DND-41 (cell line): ENCODE data around the gene EEF2K.
"Not testable (repeated sequence)": the region's sequence is repeated elsewhere in the genome, so short reads cannot be mapped to it uniquely, and the experiment has no call there.

ENCODE experiments used
- ATAC-seq: fragments of 200-7000 bp; cut with Tn5 transposase; 3 replicates; pipeline ENCODE4 v1.9.1; 2021; ENCODE audit warnings: low read depth; ENCODE audit not compliant: insufficient read depth
- DNase-seq: peaks from one replicate; pipeline ENCODE4 v3.0.0-alpha.2; 2020
- H2AFZ ChIP-seq: 2 replicates; pipeline ENCODE4 v1.6.0; 2012; ENCODE audit warnings: low read depth, low read length
- H3K27ac ChIP-seq: 2 replicates; pipeline ENCODE4 v1.5.1; 2012; ENCODE audit warnings: low read length, inconsistent platforms
- H3K27me3 ChIP-seq: fragments of 200-600 bp; sonication (generic); 2 replicates; pipeline ENCODE4 v1.6.0; 2012; ENCODE audit warnings: low read length, mild to moderate bottlenecking, inconsistent platforms; ENCODE audit not compliant: insufficient read depth, poor library complexity
- H3K36me3 ChIP-seq: 2 replicates; pipeline ENCODE4 v1.5.1; 2012; ENCODE audit warnings: low read length, inconsistent platforms; ENCODE audit not compliant: insufficient read depth
- H3K4me1 ChIP-seq: 2 replicates; pipeline ENCODE4 v1.5.1; 2012; ENCODE audit warnings: mild to moderate bottlenecking, low read length; ENCODE audit not compliant: insufficient read depth
- H3K4me2 ChIP-seq: 2 replicates; pipeline ENCODE4 v1.6.0; 2012; ENCODE audit warnings: mild to moderate bottlenecking, moderate library complexity, low read length, inconsistent platforms; ENCODE audit not compliant: insufficient read depth
- H3K4me3 ChIP-seq, 2 experiments: fragments of 200-600 bp in 1 of 2; shearing (Covaris generic) in 1 of 2; 2 replicates each; pipeline ENCODE4 v1.5.1; 2012 to 2016; ENCODE audit warnings: inconsistent platforms in 2 of 2, low read length in 2 of 2, mild to moderate bottlenecking in 2 of 2, low read depth in 1 of 2, moderate library complexity in 1 of 2
- H3K79me2 ChIP-seq: 2 replicates; pipeline ENCODE4 v1.6.0; 2012; ENCODE audit warnings: low read length, inconsistent platforms; ENCODE audit not compliant: insufficient read depth
- H3K9ac ChIP-seq: 2 replicates; pipeline ENCODE4 v1.6.0; 2012; ENCODE audit warnings: low read depth, mild to moderate bottlenecking, inconsistent platforms, low read length, moderate library complexity
- H3K9me3 ChIP-seq: 2 replicates; pipeline ENCODE4 v1.5.1; 2012; ENCODE audit warnings: low read length, moderate library complexity, mild to moderate bottlenecking, inconsistent platforms; ENCODE audit not compliant: insufficient read depth, severe bottlenecking
- H4K20me1 ChIP-seq: 2 replicates; pipeline ENCODE4 v1.6.0; 2012; ENCODE audit warnings: low read length; ENCODE audit not compliant: insufficient read depth
- EZH2 ChIP-seq: IDR thresholded peaks from 3 replicates; pipeline ENCODE4 v1.6.1; 2012; ENCODE audit warnings: borderline replicate concordance, low read depth, mild to moderate bottlenecking, moderate library complexity, low read length, inconsistent platforms; ENCODE audit not compliant: severe bottlenecking
- TF ChIP-seq, protein P1 (sequence below): IDR thresholded peaks from 2 replicates; pipeline ENCODE4 v1.5.1; 2012; ENCODE audit warnings: borderline replicate concordance, low read length, moderate library complexity, mild to moderate bottlenecking; ENCODE audit not compliant: poor library complexity, severe bottlenecking; ENCODE audit errors: extremely low read depth

Gene EEF2K

DNA sequence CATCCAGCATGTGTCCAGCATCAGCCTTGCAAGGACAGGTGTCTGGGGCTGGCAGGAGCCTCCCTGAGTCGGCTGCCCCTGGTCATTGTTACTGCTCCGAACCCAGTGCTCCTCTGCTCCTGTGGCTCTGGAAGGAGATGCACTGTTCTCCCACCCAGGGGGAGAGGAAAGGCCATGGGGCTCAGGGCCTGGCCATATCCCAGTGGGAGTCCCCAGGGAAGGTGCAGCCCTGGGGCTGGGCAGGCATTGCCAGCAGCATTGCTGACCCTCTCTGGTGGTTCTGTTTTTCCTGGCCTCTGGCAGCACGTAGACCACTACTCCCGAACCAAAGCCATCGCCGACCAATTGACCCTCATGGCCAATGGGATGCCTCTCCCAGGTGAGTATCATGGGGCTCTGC lies 34.1 kb upstream of the EEF2K start:
- no peaks in the 10 kb centered on the region for H3K9me3 ChIP-seq
- H3K4me1 ChIP-seq: no peaks in the 10 kb centered on the region
- H3K4me3 ChIP-seq: no peak overlapping the region
- no peak overlapping the region for H3K9ac ChIP-seq
- DNase-seq: no peak
- no peaks in the 10 kb centered on the region for H3K79me2 ChIP-seq
- ATAC-seq: no peak
- H3K4me2 ChIP-seq: no peak overlapping the region
- TF ChIP-seq, protein P1, sequence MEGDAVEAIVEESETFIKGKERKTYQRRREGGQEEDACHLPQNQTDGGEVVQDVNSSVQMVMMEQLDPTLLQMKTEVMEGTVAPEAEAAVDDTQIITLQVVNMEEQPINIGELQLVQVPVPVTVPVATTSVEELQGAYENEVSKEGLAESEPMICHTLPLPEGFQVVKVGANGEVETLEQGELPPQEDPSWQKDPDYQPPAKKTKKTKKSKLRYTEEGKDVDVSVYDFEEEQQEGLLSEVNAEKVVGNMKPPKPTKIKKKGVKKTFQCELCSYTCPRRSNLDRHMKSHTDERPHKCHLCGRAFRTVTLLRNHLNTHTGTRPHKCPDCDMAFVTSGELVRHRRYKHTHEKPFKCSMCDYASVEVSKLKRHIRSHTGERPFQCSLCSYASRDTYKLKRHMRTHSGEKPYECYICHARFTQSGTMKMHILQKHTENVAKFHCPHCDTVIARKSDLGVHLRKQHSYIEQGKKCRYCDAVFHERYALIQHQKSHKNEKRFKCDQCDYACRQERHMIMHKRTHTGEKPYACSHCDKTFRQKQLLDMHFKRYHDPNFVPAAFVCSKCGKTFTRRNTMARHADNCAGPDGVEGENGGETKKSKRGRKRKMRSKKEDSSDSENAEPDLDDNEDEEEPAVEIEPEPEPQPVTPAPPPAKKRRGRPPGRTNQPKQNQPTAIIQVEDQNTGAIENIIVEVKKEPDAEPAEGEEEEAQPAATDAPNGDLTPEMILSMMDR: no peak
- no peak for TF ChIP-seq EZH2
- no peaks in the 10 kb centered on the region for H4K20me1 ChIP-seq
- H2AFZ ChIP-seq: no peak overlapping the region
- H3K27me3 ChIP-seq: no peaks in the 10 kb centered on the region
- no peaks in the 10 kb centered on the region for H3K36me3 ChIP-seq
- no peak overlapping the region for H3K27ac ChIP-seq

DNA sequence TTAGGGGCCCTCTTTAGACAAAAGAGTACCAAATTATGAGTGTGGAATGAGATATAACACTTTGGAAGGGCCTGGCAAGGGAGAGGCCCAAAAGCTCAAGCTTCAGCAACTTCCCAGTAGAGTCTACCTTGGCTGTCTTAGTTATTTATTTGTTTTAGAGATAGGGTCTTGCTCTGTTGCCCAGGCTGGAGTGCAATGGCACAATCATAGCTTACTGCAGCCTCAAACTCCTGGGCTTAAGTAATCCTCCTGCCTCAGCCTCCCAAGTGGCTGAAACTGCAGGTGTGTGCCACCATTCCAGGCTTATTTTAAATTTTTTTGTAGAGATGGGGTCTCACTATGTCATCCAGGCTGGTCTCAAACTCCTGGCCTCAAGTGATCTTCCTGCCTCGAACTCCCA lies 33.4 kb upstream of the EEF2K start:
- not testable (repeated sequence) for H3K36me3 ChIP-seq

DNA sequence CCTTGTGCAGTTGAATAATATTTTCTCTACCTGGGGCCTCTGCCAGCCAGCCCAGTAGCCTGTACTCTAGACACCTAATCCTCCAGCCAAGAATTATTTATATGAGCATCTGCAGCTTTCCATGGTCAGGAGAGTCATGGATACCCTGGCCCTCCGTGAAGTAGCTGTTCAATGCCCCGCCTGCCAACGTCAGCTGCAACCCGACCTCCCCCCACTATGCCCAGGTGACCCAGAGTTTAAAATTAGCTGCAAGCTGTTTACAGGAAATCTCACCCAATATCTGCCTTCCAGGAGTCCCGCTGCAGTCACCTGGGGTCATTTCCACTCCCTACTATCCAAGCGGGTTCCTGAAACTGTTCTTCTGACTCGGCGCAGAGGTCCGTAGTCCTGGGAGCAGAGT lies 31.4 kb upstream of the EEF2K start:
- DNase-seq (no peak), ATAC-seq (no peak)
- Histone ChIP-seq H3K36me3 (no peaks in the 10 kb centered on the region), H3K4me1 (no peaks in the 10 kb centered on the region), H3K9ac (no peak overlapping the region), H3K27me3 (no peaks in the 10 kb centered on the region), H3K27ac (no peak overlapping the region), H3K4me2 (no peak overlapping the region), H4K20me1 (no peaks in the 10 kb centered on the region), H3K9me3 (no peaks in the 10 kb centered on the region), H3K4me3 (no peak overlapping the region), H3K79me2 (no peaks in the 10 kb centered on the region), H2AFZ (no peak overlapping the region)
- TF ChIP-seq, protein P1: no peak
- no peak for TF ChIP-seq EZH2

More for the DNA sequence above, 33.4 kb upstream of the EEF2K start:
- H3K4me2 ChIP-seq, DNase-seq, H2AFZ ChIP-seq, H3K4me1 ChIP-seq, H3K27me3 ChIP-seq, H3K4me3 ChIP-seq, H4K20me1 ChIP-seq, H3K9ac ChIP-seq, H3K27ac ChIP-seq, H3K9me3 ChIP-seq, ATAC-seq, H3K79me2 ChIP-seq: not testable (repeated sequence)

DNA sequence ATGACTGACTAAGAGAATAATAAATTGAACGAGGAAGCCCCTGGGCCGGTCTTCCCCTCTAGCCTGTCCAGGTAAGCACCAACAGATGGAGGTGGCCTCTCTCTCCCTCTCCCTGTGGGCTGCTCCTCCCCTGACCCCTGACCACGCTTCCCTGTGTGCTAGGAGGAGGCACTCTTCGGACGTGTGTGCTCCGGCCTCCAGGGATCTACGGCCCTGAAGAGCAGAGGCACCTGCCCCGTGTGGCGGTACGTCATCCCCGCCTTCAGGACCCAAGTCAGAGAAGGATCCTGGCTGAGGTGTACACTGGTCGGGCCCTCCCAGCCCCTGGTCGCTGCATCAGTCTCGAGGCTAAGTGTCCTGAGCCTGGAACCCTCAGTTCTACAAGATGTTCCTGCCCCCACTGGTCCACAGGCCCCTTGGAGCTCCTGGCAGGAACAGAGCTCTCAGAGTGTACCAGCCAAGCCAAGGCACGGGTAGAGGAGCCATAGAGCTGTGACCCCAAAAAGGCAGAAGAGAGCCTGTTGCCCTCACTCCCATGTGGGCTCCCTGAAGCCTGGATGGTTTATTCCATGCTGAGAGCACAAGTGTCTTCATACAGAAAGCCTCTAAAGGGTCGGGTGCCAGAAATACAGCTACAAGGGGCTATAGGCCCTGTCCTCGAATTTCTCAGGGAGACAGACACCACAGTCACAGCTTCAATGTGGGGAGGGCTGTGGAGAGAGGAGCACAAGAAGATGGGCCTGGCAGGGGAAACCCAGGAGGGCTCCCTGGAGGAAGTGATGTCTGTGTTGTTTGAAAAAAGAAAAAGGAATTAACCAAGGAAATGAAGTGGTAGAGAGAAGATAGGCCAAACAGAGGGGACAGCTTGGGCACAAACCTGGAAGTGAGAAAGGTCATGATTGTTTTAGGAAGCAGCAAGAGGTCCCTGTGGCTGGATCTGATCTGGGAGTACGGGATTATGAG lies 27.8 kb upstream of the EEF2K start:
- Histone ChIP-seq H2AFZ (no peak overlapping the region), H3K36me3 (no peaks in the 10 kb centered on the region), H3K27ac (no peak overlapping the region), H3K4me2 (no peak overlapping the region), H3K9me3 (no peaks in the 10 kb centered on the region), H3K4me1 (no peaks in the 10 kb centered on the region), H3K4me3 (no peak overlapping the region), H3K79me2 (no peaks in the 10 kb centered on the region), H3K27me3 (no peaks in the 10 kb centered on the region), H3K9ac (no peak overlapping the region), H4K20me1 (no peaks in the 10 kb centered on the region)
- DNase-seq (no peak), ATAC-seq (no peak)
- TF ChIP-seq EZH2: no peak
- TF ChIP-seq, protein P1: no peak
